ENCODE results near the gene OR4D1.
"Not testable (repeated sequence)": the region's sequence is repeated elsewhere in the genome, so short reads cannot be mapped to it uniquely, and the experiment has no call there.

Gene OR4D1

DNA sequence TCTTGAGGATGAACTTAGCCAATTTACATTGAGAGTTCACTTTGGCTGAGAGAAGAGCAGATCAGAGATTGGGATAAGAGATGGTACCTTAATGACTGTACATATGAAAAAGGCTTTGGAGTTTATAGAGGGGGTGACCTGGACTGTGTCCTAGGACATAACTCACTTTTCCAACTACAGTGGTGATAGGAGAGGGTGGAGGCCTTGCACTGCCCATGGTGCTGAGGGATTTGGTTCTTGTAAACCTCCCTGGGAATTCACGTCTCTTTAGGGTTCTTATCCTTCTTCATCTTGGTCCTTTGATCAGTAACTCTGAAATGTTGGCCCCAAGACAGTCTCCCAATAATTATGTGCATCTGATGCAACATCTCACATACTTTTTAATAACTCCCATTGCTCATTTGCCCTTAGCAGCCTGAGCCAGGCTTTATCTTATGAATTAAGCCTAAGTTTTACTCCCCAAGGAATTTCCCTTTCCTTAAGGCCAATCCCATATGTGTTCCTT lies at the start of gene OR4D1:
TSS of gene OR4D1 (plus strand) at position 455 of the 505 bp plus-strand sequence. CDS start 6,770 bp downstream, outside the sequence.
- no peak for DNase-seq

DNA sequence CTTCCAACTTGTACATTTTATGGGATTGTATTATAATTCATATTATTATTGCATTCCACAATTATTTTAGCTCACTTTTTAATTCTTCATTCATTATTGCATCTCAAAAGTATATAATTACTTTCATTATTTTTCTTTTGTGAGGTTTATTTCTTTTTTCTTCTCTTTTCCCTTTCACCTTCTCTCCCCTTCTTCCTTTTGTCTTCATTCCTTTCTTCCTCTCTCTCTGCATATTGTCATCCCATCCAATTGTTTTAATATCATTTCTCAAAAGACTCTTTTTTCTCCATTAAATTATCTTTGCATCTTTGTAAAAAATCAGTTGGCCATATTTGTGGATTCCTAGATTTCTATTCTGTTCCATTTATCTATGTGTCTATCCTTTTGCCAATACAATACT lies 47.7 kb upstream of the OR4D1 start:
- DNase-seq: no peak

DNA sequence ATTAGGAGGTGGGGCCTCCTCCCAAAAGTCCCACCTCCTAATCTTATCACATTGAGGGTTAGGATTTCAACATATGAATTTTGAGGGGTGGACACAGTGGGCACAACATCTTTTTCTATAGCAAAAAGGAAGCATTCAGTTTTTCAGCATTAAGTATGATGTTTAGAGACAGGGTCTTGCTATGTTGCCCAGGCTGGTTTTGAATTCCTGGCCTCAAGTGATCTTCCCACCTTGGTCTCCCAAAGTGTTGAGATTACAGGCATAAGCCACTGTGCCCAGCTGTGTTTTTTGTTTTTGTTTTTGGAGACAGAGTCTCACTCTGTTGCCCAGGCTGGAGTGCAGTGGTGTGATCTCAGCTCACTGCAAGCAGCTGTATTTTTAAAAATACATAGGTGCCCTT lies 46.3 kb upstream of the OR4D1 start:
- DNase-seq: not testable (repeated sequence)

DNA sequence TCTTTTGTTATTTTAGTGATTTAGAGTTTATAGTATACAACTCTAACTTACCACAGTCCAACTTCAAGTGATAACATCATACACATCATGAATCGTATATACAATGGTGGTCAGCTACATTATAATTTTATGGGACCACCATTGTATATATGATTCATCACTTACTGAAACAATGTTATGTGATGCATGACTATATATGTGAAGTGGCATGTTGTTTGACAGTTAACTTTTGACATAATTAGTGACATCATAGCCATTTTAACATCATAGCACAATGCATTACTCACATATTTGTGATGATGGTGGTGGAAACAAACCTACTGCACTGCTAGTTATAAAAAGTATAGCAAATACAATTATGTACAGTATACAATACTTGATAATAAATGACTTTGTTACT lies 43.1 kb upstream of the OR4D1 start:
- no peak for DNase-seq

DNA sequence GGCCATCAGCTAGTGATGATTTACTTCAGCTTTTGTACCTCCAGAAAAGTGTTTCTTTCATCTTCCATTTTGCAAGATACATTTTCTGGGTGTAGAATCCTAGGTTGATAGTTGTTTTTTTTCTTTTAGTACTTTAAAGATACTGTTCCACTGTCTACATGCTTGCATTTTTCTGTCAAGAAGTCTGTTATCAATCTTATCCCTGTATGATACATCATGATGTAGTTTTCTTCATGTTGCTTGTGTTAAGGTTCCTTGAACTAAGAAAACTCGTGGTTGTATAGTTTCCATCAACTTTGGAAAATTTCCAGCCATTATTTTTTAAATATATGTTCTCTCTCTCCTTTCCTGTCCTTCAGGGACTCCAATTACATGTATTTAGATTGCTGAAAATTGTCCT lies 40.9 kb upstream of the OR4D1 start:
- no peak for DNase-seq

DNA sequence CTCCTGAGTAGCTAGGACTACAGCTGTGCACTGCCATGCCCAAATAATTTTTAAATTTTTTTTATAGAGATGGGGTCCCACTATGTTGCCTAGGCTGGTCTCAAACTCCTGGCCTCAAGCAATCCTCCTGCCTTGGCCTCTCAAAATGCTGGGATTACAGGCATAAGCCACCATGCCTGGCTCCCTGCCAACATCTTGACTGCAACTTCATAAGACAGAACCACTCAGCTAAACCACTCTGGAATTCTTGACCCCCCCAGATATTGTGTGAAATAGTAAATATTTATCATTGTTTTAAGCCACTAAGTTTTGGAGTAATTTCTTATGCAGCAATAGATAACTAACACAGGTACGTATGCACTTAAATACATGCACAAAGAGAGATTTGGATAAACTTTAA lies 39.0 kb upstream of the OR4D1 start:
- DNase-seq: no peak

DNA sequence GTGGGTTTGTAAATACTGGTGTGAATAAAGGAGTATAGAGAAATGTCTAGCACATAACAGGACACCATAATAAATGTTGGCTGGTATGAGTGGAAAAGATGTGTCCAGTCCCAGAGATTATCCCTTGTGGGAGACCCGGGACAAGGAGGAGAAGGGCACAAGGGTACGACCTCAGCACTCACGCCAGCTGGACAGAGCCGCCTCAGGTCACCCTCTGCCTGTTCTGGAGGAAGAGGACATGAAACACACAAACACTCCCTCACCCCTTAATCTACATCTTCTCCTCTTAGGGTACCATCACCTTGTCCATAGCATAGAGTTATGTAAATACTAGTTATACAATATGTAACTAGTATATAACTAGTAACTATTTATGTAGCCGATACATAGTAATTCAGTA lies 38.2 kb upstream of the OR4D1 start:
- no peak for DNase-seq

DNA sequence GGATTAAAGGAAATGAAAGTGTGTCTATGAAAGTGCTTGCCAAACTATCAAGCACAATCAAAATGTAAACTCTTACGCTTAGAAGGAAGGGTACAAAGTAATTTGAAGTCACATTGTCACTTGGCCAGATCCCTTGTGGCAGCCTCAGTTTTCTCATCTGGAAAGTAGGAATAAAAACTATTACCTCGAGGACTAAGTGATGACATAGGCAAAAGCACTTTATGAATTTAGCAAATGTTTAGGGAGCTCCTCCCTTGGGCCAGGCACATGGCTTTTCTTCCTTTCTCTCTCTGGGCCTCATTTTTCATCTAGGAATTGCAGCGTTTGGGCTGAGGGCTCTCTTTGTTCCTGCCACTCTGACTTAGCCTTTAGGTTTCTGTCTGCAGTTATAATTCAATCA lies 36.5 kb upstream of the OR4D1 start:
- no peak for DNase-seq

DNA sequence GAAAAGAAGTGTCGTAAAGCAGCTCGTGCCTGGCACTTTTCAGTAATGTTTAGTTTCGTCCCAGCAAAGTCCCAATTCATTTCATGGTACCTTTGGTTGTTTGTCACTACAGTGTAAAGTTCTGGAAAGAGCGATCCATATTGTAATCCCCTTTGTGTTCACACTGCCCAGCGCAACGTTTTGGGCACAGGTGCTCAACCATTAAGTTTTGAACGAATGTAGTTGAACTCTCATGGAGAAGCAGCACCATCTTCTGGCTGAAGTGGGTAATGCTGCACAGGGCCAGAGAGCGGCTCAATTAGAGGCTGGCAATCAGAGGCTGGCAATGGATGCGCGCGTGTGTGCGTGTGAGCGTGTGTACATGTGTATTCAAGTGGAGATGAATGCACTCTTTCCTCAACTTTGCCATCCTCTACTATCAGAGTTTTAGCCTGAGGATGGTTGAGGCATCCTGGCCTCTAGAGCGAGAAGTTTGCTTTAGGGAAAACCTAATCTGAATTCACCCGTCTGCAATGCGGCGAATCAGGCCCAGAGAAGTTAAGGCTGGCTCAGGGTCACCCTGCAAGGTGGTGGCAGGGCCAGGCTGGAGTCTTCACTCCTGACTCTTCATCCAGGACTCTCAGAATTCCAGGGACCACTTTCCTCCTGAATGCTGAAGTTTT lies 35.1 kb upstream of the OR4D1 start:
- no peak for DNase-seq

DNA sequence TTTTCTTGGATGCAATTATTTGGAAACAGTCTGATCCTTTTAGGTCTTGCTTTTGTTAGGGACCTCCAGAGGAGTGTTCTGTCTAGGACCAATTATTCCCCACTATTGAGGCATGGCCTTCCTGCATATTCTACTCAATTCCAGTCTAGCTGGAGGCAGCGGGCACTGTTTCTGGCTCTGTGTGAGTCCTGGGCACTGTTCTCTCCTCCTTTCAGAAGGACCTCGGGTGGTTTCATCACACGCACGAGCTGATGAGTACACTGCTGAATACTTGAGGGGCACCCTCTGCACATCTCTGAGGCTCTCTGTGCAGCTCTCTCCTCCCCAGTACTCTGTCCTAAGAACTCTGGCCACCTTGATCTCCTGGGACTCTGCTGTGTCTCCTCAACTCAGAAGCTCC lies 34.2 kb upstream of the OR4D1 start:
- no peak for DNase-seq

DNA sequence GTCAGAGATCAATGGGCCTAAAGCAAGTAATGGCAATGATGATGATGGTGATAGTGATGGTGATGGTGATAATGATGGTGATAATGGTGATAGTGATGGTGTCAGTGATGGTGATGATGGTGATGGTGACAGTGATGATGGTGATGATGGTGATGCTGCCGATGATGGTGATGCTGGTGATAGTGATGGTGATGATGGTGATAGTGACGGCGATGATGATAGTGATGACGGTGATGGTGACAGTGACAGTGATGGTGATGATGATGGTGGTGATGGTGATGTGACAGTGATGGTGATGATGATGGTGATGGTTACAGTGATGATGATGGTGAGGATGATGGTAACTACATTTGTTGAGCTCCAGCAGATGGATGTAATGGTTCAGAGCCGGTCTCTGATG lies 30.8 kb upstream of the OR4D1 start:
- no peak for DNase-seq

DNA sequence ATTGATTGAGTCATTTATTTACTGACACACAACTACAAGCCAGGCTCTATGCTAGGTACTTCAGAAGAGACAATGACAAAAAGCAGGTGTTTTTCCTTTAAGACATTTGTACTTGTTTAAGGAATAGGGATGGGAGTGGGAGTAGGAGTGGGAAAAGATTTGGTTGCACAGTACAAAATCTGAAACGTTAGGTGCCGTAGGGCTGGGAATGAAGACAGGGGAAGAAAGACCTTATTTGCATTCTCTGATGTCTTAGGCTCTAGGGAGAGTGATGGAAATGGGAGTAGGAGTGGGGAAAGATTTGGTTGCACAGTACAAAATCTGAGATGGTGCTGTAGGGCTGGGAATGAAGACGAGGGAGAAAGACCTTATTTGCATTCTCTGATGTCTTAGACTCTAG lies 28.7 kb upstream of the OR4D1 start:
- DNase-seq: no peak

DNA sequence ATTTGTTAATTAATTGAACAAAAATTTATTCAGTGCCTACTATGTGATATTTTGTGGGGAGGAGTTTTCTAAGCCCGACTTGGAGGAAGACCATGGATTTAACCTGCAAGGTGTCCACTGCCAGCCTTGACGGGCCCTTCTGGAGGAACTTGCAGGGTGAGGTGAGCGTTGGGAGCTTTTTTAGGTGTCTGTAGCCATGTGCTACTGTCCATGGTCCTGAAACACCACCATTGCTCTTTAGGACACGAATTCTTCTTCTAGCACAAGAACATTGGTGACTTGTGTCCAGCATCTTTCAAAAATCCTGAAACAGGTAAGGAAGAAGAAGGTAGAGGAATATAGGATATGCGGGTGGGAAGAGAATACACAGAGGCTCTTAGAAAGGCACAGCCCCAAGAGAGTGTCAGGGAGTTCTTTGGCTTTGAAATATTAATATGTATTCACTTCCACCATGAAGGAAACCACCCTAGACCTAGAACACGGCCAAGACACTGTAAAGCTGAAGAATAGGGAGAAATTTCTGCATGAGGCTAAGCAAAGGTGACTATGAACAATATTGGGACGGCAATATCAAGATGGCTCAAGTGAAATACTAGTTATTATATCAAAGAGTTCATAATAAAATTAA lies 27.9 kb upstream of the OR4D1 start:
- no peak for DNase-seq

DNA sequence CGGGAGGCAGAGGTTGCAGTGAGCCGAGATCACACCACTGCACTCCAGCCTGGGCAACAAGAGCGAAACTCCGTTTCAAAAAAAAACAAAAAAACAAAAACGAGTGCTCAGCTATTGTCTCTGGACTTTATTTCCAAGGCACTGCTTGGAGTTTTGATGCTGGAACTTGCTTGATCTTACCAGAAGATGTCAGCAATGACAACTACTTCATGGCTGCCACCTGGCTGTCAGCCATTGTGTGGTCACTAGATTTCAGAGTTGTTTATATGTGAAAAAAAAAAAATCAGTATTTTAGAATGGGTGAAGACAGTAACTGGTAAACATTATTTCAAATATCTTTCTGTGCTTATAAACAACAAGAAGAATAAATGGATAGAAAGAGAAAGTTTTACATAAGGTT lies 26.3 kb upstream of the OR4D1 start:
- no peak for DNase-seq

DNA sequence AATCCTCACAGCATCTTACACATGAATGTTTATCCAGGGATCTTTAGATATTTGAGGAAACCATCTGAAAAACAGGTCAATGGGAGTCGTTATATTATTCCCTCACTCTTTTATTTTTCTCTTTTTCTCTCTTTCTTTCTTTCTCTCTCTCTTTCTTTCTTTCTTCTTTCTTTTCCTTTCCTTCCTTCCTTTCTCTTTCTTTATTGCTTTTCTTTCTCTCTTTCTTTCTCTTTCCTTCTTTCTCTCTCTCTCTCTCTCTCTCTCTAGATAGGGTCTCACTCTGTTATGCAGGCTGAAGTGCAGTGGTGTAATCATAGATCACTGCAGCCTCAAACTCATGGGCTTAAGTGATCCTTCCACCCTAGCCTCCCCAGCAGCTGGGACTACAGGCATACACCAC lies 20.3 kb upstream of the OR4D1 start:
- no peak for DNase-seq

DNA sequence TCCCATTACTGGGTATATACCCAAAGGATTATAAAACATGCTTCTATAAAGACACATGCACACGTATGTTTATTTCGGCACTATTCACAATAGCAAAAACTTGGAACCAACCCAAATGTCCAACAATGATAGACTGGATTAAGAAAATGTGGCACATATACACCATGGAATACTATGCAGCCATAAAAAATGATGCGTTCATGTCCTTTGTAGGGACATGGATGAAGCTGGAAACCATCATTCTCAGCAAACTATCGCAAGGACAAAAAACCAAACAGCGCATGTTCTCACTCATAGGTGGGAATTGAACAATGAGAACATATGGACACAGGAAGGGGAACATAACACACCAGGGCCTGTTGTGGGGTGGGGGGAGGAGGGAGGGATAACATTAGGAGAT lies 15.5 kb upstream of the OR4D1 start:
- not testable (repeated sequence) for DNase-seq

DNA sequence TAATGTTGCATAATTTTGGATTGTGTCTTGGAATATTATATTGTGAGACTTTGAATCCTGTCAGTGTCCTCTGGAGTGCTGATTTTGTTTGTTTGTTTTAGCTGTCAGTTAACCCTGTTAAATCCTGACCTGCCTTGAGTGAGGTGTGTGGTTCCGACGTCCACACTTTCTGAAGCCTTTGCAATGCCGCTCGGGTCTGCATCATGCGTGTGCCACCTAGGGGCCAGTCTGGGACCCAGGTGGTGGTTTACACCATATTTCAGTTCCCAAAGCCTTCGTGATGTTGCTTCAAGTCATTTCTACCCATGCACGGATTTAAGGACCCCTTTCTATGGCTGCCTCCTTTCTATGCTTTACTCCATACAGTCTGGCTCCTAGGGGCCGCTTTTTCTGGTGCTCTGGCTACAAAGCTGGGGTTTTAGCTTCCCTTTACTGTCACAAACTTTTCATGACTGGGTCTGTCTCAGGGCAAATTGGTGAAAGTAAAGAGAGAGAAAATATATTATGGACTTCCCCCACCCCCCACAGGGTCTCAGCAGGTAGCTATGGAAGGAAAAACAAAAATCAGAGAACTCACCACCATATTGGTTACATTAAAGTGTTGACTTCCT lies 11.4 kb upstream of the OR4D1 start:
- DNase-seq: no peak

DNA sequence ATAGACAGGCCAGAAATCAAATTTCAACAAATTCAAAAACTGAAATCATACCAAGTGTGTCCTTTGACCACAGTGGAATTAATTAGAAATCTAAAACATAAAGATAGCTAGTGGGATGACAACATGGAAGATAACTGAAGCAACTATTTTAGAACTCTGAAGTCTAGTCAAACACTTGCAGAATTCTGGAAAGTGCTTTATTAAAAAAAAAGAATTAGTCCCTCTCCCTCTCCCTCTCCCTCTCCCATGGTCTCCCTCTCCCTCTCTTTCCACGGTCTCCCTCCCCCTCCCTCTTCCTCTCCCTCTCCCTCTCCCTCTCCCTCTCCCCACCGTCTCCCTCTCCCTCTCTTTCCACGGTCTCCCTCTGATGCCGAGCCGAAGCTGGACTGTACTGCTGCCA lies 6.7 kb upstream of the OR4D1 start:
- no peak for DNase-seq

DNA sequence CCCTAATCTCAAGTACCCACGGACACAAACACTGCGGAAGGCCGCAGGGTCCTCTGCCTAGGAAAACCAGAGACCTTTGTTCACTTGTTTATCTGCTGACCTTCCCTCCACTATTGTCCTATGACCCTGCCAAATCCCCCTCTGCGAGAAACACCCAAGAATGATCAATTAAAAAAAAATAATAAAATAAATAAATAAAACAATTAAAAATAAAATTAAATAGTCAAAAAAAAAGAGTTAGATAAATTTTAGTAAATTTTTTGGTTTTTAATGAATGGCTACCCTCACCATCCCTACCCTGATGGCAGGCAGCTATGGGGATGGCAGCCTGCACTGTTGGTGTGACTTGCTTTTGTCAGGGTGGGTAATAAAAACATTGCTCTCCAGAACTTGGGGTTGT lies 4.8 kb upstream of the OR4D1 start:
- not testable (repeated sequence) for DNase-seq

DNA sequence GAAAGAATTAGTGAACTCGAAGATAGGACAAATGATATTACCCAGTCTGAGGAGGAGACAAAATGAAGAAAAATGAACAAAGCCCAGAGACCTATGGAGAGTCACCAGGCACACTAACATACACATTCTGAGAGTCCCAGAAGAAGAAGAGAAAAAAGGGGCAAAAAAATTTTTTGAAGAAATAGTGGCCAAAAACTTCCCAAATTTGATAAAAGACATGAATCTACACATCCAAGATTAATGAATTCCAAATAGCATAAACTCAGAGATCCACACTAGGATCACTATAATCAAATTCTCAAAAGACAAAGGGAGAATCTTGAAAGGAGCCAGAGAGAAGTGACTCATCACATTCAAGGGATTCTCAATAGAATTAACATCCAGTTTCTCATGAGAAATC lies 3.4 kb upstream of the OR4D1 start:
- no peak for DNase-seq

DNA sequence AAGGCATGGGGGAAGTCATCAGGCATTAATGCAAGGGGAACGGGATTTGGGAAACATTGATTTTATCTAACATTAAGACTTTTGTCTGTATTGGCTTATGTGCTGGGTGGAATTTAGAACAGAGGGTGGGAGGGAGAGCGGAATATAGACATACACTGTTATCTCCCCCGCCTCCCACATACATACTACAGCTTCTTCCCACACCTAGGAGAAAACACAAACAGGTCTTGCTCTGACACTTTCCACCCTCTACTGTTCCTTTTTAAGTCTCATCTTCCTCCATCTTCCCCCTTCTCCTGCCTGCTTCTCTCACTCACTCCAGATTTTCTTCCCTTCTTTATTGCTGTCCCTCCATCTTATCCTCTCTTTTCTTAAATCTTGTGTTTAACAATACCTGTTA lies 425 bp downstream of the OR4D1 start:
- no peak for DNase-seq

DNA sequence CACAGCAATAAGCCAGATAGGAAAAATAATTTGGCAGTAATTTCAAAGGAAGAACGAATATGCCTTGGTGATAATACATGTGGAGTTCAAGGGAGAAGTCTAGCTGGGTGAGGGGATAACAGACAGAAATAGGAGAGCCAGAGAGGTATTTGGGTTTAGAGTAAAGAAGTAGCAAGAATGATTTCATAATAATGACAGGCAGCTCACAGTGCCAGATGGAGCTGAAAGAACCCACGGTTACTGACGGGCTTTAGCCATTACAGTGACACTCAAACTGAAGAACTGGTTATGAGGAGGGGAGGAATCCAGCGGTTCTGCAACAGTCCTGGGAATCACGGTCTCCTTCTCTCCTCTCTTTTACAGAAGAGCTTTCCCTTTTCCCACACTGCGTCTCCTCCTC lies 2.2 kb downstream of the OR4D1 start:
- no peak for DNase-seq

DNA sequence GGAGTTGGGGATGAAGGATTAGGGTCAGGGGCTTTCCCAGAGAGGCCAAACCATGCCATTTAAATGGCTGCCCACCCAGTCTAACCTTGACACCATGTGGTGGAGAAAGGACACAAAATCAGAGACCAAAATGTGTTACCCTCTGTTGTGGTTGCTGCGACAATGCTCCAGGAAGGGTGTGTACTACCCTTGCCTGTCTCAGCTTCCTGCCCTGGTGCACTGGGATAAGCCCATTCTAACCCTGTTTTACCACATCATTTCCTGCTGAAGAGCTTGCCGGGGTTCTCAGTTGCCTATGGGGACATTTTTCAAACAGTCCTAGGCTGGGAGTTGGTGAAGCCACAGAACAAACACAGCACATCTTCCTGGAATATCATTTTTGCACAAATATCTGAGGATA lies 4.9 kb downstream of the OR4D1 start:
- no peak for DNase-seq

DNA sequence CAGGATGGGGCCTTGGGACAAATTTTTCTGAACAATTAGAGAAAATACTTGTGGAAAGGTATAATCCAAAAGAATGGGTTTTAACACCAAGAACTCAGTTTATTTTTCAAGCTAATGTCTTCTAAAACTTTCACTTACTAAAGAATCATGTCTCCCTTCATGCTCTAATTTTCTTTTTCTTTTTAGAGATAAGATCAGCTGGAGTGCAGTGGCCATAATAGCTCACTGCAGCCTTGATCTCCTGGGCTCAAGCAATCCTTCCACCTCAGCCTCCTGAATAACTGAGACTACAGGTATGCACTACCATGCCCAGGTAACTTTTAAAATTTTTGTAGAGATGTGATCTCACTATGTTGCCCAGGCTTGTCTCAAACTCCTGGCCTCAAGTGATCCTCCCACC lies 5.5 kb downstream of the OR4D1 start:
- DNase-seq: no peak

Data from DMS 273 treated with DMSO at 0.1 percent for 48 hours (cell line).